Measurements from ENCODE around the gene POLR2F. TPM values are rescaled to one million over a fixed set of nuclear protein-coding genes. Genes with fewer than 3 reads are reported as not detected.

Gene POLR2F
- polyA plus RNA-seq, 1 donor from 2014 or later, result 195 TPM

DNA sequence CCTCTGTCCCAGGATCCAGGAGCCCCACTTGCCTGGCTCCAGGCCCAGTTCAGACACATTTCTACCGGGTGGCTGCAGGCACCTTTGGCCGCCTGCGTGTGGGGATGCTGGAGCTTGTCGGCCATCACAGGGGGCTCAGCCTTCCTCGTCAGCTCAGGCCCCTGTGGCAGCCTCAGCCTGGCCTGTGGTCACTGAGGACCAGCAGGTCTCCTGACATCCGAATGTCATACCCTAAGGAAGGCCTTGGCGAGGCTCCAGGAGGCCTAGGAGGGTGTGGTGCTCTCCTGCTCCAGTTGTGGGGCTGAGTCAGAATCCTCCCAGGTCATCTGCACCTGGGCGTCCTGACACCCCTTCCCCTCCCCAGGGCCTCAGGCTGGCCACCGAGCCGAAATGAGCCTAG is 45.7 kb downstream of the POLR2F start:
- Histone ChIP-seq H4K20me1 (ENCODE audit: insufficient read depth) (no peaks in the 10 kb centered on the region), H2AFZ (ENCODE audit: low read depth, low read length) (no peak overlapping the region), H3F3A (ENCODE audit: insufficient read depth, low read length, poor library complexity, severe bottlenecking) (no peaks in the 10 kb centered on the region), H3K36me3 (ENCODE audit: insufficient read depth, low read length) (no peaks in the 10 kb centered on the region), H3K4me2 (ENCODE audit: low read length) (no peak overlapping the region), H3K9ac (ENCODE audit: low read length) (no peak overlapping the region), H3K27ac (ENCODE audit: low read length) (no peak overlapping the region), H3K9me2 (ENCODE audit: insufficient read depth, low read length) (no peaks in the 10 kb centered on the region), H3K9me3 (ENCODE audit: low read length) (no peaks in the 10 kb centered on the region), H3K79me2 (replicated peaks; ENCODE audit: insufficient read depth, low read length) (no peaks in the 10 kb centered on the region), H3K27me3 (ENCODE audit: insufficient read depth, low read depth, low read length) (no peaks in the 10 kb centered on the region), H3K4me3 (ENCODE audit: low read length) (no peak overlapping the region)
- TF ChIP-seq EP300 (conservative IDR thresholded peaks at IDR 0.05; ENCODE audit: poor library complexity, severe bottlenecking) (no peak), RAD21 (conservative IDR thresholded peaks at IDR 0.05) (no peak)
- TF ChIP-seq, protein P1, sequence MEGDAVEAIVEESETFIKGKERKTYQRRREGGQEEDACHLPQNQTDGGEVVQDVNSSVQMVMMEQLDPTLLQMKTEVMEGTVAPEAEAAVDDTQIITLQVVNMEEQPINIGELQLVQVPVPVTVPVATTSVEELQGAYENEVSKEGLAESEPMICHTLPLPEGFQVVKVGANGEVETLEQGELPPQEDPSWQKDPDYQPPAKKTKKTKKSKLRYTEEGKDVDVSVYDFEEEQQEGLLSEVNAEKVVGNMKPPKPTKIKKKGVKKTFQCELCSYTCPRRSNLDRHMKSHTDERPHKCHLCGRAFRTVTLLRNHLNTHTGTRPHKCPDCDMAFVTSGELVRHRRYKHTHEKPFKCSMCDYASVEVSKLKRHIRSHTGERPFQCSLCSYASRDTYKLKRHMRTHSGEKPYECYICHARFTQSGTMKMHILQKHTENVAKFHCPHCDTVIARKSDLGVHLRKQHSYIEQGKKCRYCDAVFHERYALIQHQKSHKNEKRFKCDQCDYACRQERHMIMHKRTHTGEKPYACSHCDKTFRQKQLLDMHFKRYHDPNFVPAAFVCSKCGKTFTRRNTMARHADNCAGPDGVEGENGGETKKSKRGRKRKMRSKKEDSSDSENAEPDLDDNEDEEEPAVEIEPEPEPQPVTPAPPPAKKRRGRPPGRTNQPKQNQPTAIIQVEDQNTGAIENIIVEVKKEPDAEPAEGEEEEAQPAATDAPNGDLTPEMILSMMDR (IDR thresholded peaks at IDR 0.05; ENCODE audit: poor library complexity, severe bottlenecking), result no peak

DNA sequence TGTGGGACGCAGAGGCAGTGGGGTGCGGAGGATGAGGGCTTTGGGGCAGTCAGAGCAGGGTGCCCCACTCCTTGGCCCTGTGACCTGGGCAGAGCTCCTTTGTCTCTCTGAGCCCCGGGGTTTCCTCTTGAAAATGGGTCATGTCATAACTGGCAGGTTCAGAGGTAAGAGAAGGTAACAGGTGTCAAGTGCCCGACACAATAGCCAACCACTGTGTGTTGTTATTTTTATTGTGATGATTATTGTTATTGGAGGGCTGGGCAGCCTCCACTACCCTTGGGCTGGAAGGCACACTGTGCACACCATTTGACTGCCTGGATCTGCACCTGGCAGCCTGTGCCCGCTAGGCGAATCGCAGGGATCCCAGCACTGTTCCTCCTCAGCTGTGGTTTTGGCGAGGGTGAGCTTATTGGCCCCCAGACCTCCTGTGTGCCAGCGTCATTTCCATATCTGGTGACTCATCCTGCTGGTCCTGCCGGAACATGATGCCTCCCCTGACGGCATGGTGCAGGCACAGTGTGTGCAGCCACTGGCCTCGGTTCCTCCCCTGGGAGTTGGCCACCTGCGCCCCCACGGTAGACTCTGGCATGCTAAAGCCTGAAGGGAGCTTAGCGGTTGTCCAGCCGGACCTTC is 46.3 kb downstream of the POLR2F start:
- no peak overlapping the region for H3K27ac ChIP-seq (ENCODE audit: low read length)
- no peaks in the 10 kb centered on the region for H3K9me2 ChIP-seq (ENCODE audit: insufficient read depth, low read length)
- no peaks in the 10 kb centered on the region for H4K20me1 ChIP-seq (ENCODE audit: insufficient read depth)
- no peaks in the 10 kb centered on the region for H3K27me3 ChIP-seq (ENCODE audit: insufficient read depth, low read depth, low read length)
- no peak overlapping the region for H3K4me2 ChIP-seq (ENCODE audit: low read length)
- H3K9me3 ChIP-seq (ENCODE audit: low read length), result no peaks in the 10 kb centered on the region
- H3K36me3 ChIP-seq (ENCODE audit: insufficient read depth, low read length), result no peaks in the 10 kb centered on the region
- no peaks in the 10 kb centered on the region for H3F3A ChIP-seq (ENCODE audit: insufficient read depth, low read length, poor library complexity, severe bottlenecking)
- H3K4me3 ChIP-seq (ENCODE audit: low read length), result no peak overlapping the region
- TF ChIP-seq, protein P1 (IDR thresholded peaks at IDR 0.05; ENCODE audit: poor library complexity, severe bottlenecking), result no peak
- no peak for TF ChIP-seq SMC3 (conservative IDR thresholded peaks at IDR 0.05; ENCODE audit: poor library complexity)
- TF ChIP-seq EZH2 (IDR thresholded peaks at IDR 0.05; ENCODE audit: borderline replicate concordance, insufficient read depth, low read length, poor library complexity, severe bottlenecking), result no peak
- TF ChIP-seq EP300 (conservative IDR thresholded peaks at IDR 0.05; ENCODE audit: poor library complexity, severe bottlenecking), result no peak
- TF ChIP-seq TAF1 (IDR thresholded peaks at IDR 0.05; ENCODE audit: low read depth), result no peak
- TF ChIP-seq, protein P2, sequence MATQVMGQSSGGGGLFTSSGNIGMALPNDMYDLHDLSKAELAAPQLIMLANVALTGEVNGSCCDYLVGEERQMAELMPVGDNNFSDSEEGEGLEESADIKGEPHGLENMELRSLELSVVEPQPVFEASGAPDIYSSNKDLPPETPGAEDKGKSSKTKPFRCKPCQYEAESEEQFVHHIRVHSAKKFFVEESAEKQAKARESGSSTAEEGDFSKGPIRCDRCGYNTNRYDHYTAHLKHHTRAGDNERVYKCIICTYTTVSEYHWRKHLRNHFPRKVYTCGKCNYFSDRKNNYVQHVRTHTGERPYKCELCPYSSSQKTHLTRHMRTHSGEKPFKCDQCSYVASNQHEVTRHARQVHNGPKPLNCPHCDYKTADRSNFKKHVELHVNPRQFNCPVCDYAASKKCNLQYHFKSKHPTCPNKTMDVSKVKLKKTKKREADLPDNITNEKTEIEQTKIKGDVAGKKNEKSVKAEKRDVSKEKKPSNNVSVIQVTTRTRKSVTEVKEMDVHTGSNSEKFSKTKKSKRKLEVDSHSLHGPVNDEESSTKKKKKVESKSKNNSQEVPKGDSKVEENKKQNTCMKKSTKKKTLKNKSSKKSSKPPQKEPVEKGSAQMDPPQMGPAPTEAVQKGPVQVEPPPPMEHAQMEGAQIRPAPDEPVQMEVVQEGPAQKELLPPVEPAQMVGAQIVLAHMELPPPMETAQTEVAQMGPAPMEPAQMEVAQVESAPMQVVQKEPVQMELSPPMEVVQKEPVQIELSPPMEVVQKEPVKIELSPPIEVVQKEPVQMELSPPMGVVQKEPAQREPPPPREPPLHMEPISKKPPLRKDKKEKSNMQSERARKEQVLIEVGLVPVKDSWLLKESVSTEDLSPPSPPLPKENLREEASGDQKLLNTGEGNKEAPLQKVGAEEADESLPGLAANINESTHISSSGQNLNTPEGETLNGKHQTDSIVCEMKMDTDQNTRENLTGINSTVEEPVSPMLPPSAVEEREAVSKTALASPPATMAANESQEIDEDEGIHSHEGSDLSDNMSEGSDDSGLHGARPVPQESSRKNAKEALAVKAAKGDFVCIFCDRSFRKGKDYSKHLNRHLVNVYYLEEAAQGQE (IDR thresholded peaks at IDR 0.05; ENCODE audit: borderline replicate concordance), result no peak
- TF ChIP-seq POLR2AphosphoS5 (IDR thresholded peaks at IDR 0.05), result no peak
- TF ChIP-seq MXI1 (conservative IDR thresholded peaks at IDR 0.05; ENCODE audit: poor library complexity, severe bottlenecking), result no peak
- no peak for TF ChIP-seq RAD21 (conservative IDR thresholded peaks at IDR 0.05)
- H3K79me2 ChIP-seq (replicated peaks; ENCODE audit: insufficient read depth, low read length), result no peaks in the 10 kb centered on the region
- H2AFZ ChIP-seq (ENCODE audit: low read depth, low read length), result no peak overlapping the region
- H3K9ac ChIP-seq (ENCODE audit: low read length), result no peak overlapping the region
